ENCODE results near the gene MAP3K4.

The MAP3K4 gene

GRCh38 chr6:161031721-161032495 lies 40.3 kb downstream of the MAP3K4 start:
- Histone ChIP-seq H3K4me1 (ENCODE audit: insufficient read depth, low read length, poor library complexity, severe bottlenecking) (no peaks in the 10 kb centered on the region), H3K27me3 (ENCODE audit: insufficient read depth, low read length, poor library complexity, severe bottlenecking) (no peaks in the 10 kb centered on the region), H3K4me3 (ENCODE audit: low read length, poor library complexity, severe bottlenecking) (no peak overlapping the region), H3F3A (ENCODE audit: low read depth) (no peaks in the 10 kb centered on the region), H3K36me3 (ENCODE audit: insufficient read depth, low read length) (peaks cover 26% of the 10 kb centered on the region; the same call in 1 of the 2 replicates), H3K9ac (ENCODE audit: low read depth, low read length, poor library complexity, severe bottlenecking) (no peak overlapping the region), H4K20me1 (ENCODE audit: insufficient read depth, low read length, poor library complexity, severe bottlenecking) (peaks cover 52% of the 10 kb centered on the region), H3K9me2 (replicated peaks; ENCODE audit: low read depth, low read length) (no peaks in the 10 kb centered on the region), H3K9me3 (ENCODE audit: insufficient read depth, low read depth, low read length) (no peaks in the 10 kb centered on the region), H2AFZ (ENCODE audit: low read length) (no peak overlapping the region), H3K4me2 (ENCODE audit: low read depth, low read length, poor library complexity, severe bottlenecking) (no peak overlapping the region), H3K79me2 (ENCODE audit: insufficient read depth, low read length) (peaks cover 60% of the 10 kb centered on the region)
- TF ChIP-seq, protein P1, sequence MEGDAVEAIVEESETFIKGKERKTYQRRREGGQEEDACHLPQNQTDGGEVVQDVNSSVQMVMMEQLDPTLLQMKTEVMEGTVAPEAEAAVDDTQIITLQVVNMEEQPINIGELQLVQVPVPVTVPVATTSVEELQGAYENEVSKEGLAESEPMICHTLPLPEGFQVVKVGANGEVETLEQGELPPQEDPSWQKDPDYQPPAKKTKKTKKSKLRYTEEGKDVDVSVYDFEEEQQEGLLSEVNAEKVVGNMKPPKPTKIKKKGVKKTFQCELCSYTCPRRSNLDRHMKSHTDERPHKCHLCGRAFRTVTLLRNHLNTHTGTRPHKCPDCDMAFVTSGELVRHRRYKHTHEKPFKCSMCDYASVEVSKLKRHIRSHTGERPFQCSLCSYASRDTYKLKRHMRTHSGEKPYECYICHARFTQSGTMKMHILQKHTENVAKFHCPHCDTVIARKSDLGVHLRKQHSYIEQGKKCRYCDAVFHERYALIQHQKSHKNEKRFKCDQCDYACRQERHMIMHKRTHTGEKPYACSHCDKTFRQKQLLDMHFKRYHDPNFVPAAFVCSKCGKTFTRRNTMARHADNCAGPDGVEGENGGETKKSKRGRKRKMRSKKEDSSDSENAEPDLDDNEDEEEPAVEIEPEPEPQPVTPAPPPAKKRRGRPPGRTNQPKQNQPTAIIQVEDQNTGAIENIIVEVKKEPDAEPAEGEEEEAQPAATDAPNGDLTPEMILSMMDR (conservative IDR thresholded peaks at IDR 0.05; ENCODE audit: low read length): no peak
- TF ChIP-seq EZH2phosphoT487 (IDR thresholded peaks at IDR 0.05; ENCODE audit: borderline replicate concordance): no peak

- H3K9me3 ChIP-seq (ENCODE audit: insufficient read depth, low read depth, low read length): no peaks in the 10 kb centered on the region
- peaks cover 44% of the 10 kb centered on the region for H3K79me2 ChIP-seq (ENCODE audit: insufficient read depth, low read length)
- H3K9me2 ChIP-seq (replicated peaks; ENCODE audit: low read depth, low read length): no peaks in the 10 kb centered on the region
- no peak overlapping the region for H3K9ac ChIP-seq (ENCODE audit: low read depth, low read length, poor library complexity, severe bottlenecking)
- no peaks in the 10 kb centered on the region for H3F3A ChIP-seq (ENCODE audit: low read depth)
- H3K4me1 ChIP-seq (ENCODE audit: insufficient read depth, low read length, poor library complexity, severe bottlenecking): no peaks in the 10 kb centered on the region
- H2AFZ ChIP-seq (ENCODE audit: low read length): no peak overlapping the region
- TF ChIP-seq, protein P1 (conservative IDR thresholded peaks at IDR 0.05; ENCODE audit: low read length): no peak
- TF ChIP-seq EZH2phosphoT487 (IDR thresholded peaks at IDR 0.05; ENCODE audit: borderline replicate concordance): no peak
- H3K4me3 ChIP-seq (ENCODE audit: low read length, poor library complexity, severe bottlenecking): no peak overlapping the region
- H3K4me2 ChIP-seq (ENCODE audit: low read depth, low read length, poor library complexity, severe bottlenecking): no peak overlapping the region
- peaks cover 39% of the 10 kb centered on the region for H4K20me1 ChIP-seq (ENCODE audit: insufficient read depth, low read length, poor library complexity, severe bottlenecking)
- H3K27me3 ChIP-seq (ENCODE audit: insufficient read depth, low read length, poor library complexity, severe bottlenecking): no peaks in the 10 kb centered on the region
- peaks cover 42% of the 10 kb centered on the region for H3K36me3 ChIP-seq (ENCODE audit: insufficient read depth, low read length)
Measured at GRCh38 chr6:161033667-161034066, 42.1 kb downstream of the MAP3K4 start.

- H3K36me3 ChIP-seq (ENCODE audit: insufficient read depth, low read length): peaks cover 59% of the 10 kb centered on the region
Measured at GRCh38 chr6:161035182-161035980, 43.8 kb downstream of the MAP3K4 start.

More at GRCh38 chr6:161035182-161035980, 43.8 kb downstream of the MAP3K4 start:
- Histone ChIP-seq H3K9ac (ENCODE audit: low read depth, low read length, poor library complexity, severe bottlenecking) (no peak overlapping the region), H3K4me1 (ENCODE audit: insufficient read depth, low read length, poor library complexity, severe bottlenecking) (no peaks in the 10 kb centered on the region), H4K20me1 (ENCODE audit: insufficient read depth, low read length, poor library complexity, severe bottlenecking) (peaks cover 28% of the 10 kb centered on the region), H3K4me2 (ENCODE audit: low read depth, low read length, poor library complexity, severe bottlenecking) (no peak overlapping the region), H3K4me3 (ENCODE audit: low read length, poor library complexity, severe bottlenecking) (no peak overlapping the region), H3K79me2 (ENCODE audit: insufficient read depth, low read length) (peaks cover 28% of the 10 kb centered on the region; the same call in 1 of the 2 replicates), H2AFZ (ENCODE audit: low read length) (no peak overlapping the region), H3K27me3 (ENCODE audit: insufficient read depth, low read length, poor library complexity, severe bottlenecking) (no peaks in the 10 kb centered on the region), H3K9me3 (ENCODE audit: insufficient read depth, low read depth, low read length) (no peaks in the 10 kb centered on the region), H3F3A (ENCODE audit: low read depth) (no peaks in the 10 kb centered on the region), H3K9me2 (replicated peaks; ENCODE audit: low read depth, low read length) (no peaks in the 10 kb centered on the region)
- no peak for TF ChIP-seq EZH2phosphoT487 (IDR thresholded peaks at IDR 0.05; ENCODE audit: borderline replicate concordance)
- TF ChIP-seq, protein P1 (conservative IDR thresholded peaks at IDR 0.05; ENCODE audit: low read length): no peak
